Activated CD8-positive, alpha-beta memory T cell treated with anti-CD3 and anti-CD28 coated beads for 36 hours (primary cell): Measurements from ENCODE around the gene PRR29. TPM values are rescaled to one million over a fixed set of nuclear protein-coding genes. Genes with fewer than 3 reads are reported as not detected.
"Not testable (repeated sequence)": the region's sequence is repeated elsewhere in the genome, so short reads cannot be mapped to it uniquely, and the experiment has no call there.

Experiments used
- CTCF ChIA-PET: fragments of 350-600 bp; sonication (Branson Sonifier 250); formaldehyde crosslinking; loops from one replicate; lab custom pipeline; 2021; ENCODE audit warnings: antibody characterized with exemption; lab: Charles Lee
- POLR2A ChIA-PET: fragments of 350-600 bp; sonication (Branson Sonifier 250); formaldehyde crosslinking; loops from one replicate; lab custom pipeline; 2021; ENCODE audit warnings: antibody characterized with exemption; lab: Charles Lee
- total RNA-seq, 2 experiments: library from RNA; stranded (reverse); gene quantifications; one replicate each; pipeline ENCODE4 v1.2.3, GENCODE V29; 2021

PRR29 gene
- total RNA-seq, 2 experiments from 2014 or later: 0.59 to 0.67 TPM

- POLR2A ChIA-PET: no interaction called here
These were observed 25.4 kb upstream of the PRR29 start, which contains the start of gene SCN4A for GRCh38 chr17:63972796-63973195. Gene SCN4A, minus strand, starts transcription at chr17:63972918. Its CDS starts 77 bp downstream, at chr17:63972841.

GRCh38 chr17:63973247-63973646 lies 24.9 kb upstream of the PRR29 start:
- ChIA-PET CTCF (no interaction called here), POLR2A (no interaction called here)

More at GRCh38 chr17:63972796-63973195, 25.4 kb upstream of the PRR29 start, which contains the start of gene SCN4A:
- CTCF ChIA-PET: no interaction called here

GRCh38 chr17:63973930-63974593 lies 24.1 kb upstream of the PRR29 start:
- ChIA-PET CTCF (interaction anchor here (1.4 to 2.3 kb wide), 3 partner anchors 16 to 55 kb away, joined by 3 to 9 read pairs (median 5); no protein-coding TSS in a partner anchor), POLR2A (no interaction called here)

- ChIA-PET CTCF (interaction anchor here (1.1 to 2.3 kb wide), 4 partner anchors 10 to 54 kb away, joined by 3 to 9 read pairs (median 4); no protein-coding TSS in a partner anchor), POLR2A (no interaction called here)
These were observed 23.5 kb upstream of the PRR29 start for GRCh38 chr17:63974594-63975192.

GRCh38 chr17:63975541-63976092 lies 22.5 kb upstream of the PRR29 start:
- ChIA-PET CTCF (interaction anchor here (0.6 to 2.3 kb wide), 5 partner anchors 9 to 158 kb away, joined by 3 to 9 read pairs (median 4); no protein-coding TSS in a partner anchor), POLR2A (no interaction called here)

GRCh38 chr17:63976702-63977101 lies 21.4 kb upstream of the PRR29 start:
- CTCF ChIA-PET: interaction anchor here (2.3 kb wide), 1 partner anchor 30 kb away, joined by 9 read pairs; no protein-coding TSS in a partner anchor
- POLR2A ChIA-PET: no interaction called here

- CTCF ChIA-PET: interaction anchor here (0.8 to 1.3 kb wide), 3 partner anchors 12 to 155 kb away, joined by 3 to 6 read pairs (median 3); no protein-coding TSS in a partner anchor
- POLR2A ChIA-PET: no interaction called here
These were observed 19.6 kb upstream of the PRR29 start for GRCh38 chr17:63978272-63979200.

GRCh38 chr17:63982641-63983040 lies 15.5 kb upstream of the PRR29 start:
- CTCF ChIA-PET, POLR2A ChIA-PET: not testable (repeated sequence)

- ChIA-PET POLR2A (no interaction called here), CTCF (interaction anchor here (0.8 to 1.4 kb wide), 3 partner anchors 19 to 49 kb away, joined by 3 to 4 read pairs (median 3); no protein-coding TSS in a partner anchor)
These were observed 14.8 kb upstream of the PRR29 start for GRCh38 chr17:63983320-63983719.

- POLR2A ChIA-PET: no interaction called here
- CTCF ChIA-PET: interaction anchor here (0.7 to 1.5 kb wide), 5 partner anchors 9 to 50 kb away, joined by 3 to 4 read pairs (median 3); no protein-coding TSS in a partner anchor
These were observed 13.9 kb upstream of the PRR29 start for GRCh38 chr17:63984236-63984635.

- ChIA-PET POLR2A (no interaction called here), CTCF (interaction anchor here (1.0 to 1.7 kb wide), 7 partner anchors 9 to 149 kb away, joined by 3 to 7 read pairs (median 4); partner anchors contain the start of gene GH1)
These were observed 13.3 kb upstream of the PRR29 start for GRCh38 chr17:63984651-63985386.

GRCh38 chr17:63985387-63986140 lies 12.6 kb upstream of the PRR29 start:
- POLR2A ChIA-PET: no interaction called here

GRCh38 chr17:63986821-63987220 lies 11.3 kb upstream of the PRR29 start:
- POLR2A ChIA-PET: interaction anchor here (0.6 kb wide), 1 partner anchor 66 kb away, joined by 3 read pairs; no protein-coding TSS in a partner anchor
- CTCF ChIA-PET: interaction anchor here (1.1 to 2.5 kb wide), 3 partner anchors 19 to 67 kb away, joined by 4 to 7 read pairs (median 7); no protein-coding TSS in a partner anchor

More at GRCh38 chr17:63985387-63986140, 12.6 kb upstream of the PRR29 start:
- CTCF ChIA-PET: interaction anchor here (1.0 to 1.7 kb wide), 6 partner anchors 8 to 148 kb away, joined by 3 to 7 read pairs (median 5); partner anchors contain the start of gene GH1

- CTCF ChIA-PET: interaction anchor here (1.6 to 2.5 kb wide), 2 partner anchors 38 to 68 kb away, joined by 7 read pairs; no protein-coding TSS in a partner anchor
- POLR2A ChIA-PET: interaction anchor here (0.6 kb wide), 1 partner anchor 66 kb away, joined by 3 read pairs; no protein-coding TSS in a partner anchor
These were observed 10.7 kb upstream of the PRR29 start for GRCh38 chr17:63987221-63988126.

- ChIA-PET POLR2A (no interaction called here), CTCF (interaction anchor here (2.5 kb wide), 1 partner anchor 69 kb away, joined by 7 read pairs; no protein-coding TSS in a partner anchor)
These were observed 10.0 kb upstream of the PRR29 start for GRCh38 chr17:63988127-63988478.
